HCT116 (cell line): Measurements from ENCODE around the gene OR5D14. TPM values are rescaled to one million over a fixed set of nuclear protein-coding genes. Genes with fewer than 3 reads are reported as not detected.

Experiments used
- ATAC-seq: fragments of 200-7000 bp; cut with Tn5 transposase; 2 replicates; pipeline ENCODE4 v1.9.1; 2020; ENCODE audit warnings: mild to moderate bottlenecking, moderate library complexity
- BruUV-seq: library from RNA; stranded (reverse); fragments of 400-500 nt; replicated peaks from 2 replicates; lab custom pipeline; 2021; lab: Mats Ljungman, UMichigan
- CTCF ChIA-PET: fragments of 300-600 bp; sonication (Branson Sonifier 250); formaldehyde crosslinking; loops from one replicate; lab custom pipeline; 2021; ENCODE audit warnings: antibody characterized with exemption; lab: Charles Lee
- POLR2A ChIA-PET: fragments of 300-600, 350-600 bp; sonication (Branson Sonifier 250); formaldehyde crosslinking; loops from one replicate; lab custom pipeline; 2021; ENCODE audit warnings: antibody characterized with exemption; lab: Charles Lee
- RAD21 ChIA-PET, 2 experiments: fragments of 300-600 bp; sonication (Branson Sonifier 250); formaldehyde crosslinking; loops; one replicate each; lab custom pipeline; 2023; ENCODE audit warnings: low total read pairs in 2 of 2; ENCODE audit not compliant: uncharacterized antibody in 2 of 2, unreplicated experiment in 2 of 2, low non-redundant PET in 1 of 2; lab: Charles Lee
- DNase-seq: peaks from one replicate; pipeline ENCODE4 v3.0.0-alpha.2; 2010; ENCODE audit warnings: low read depth, low spot score
- H2AFZ ChIP-seq: fragments of 200-600 bp; shearing (Covaris generic), sonication (generic); 2 replicates; pipeline ENCODE4 v1.6.1; 2017; ENCODE audit warnings: low read depth, mixed run types, mixed read lengths, antibody characterized with exemption, low read length; ENCODE audit not compliant: poor library complexity, severe bottlenecking
- H3K27ac ChIP-seq: 2 replicates; pipeline ENCODE4 v1.5.1; 2012; ENCODE audit warnings: low read depth, low read length
- H3K27me3 ChIP-seq: fragments of 200-600 bp; sonication (generic); 2 replicates; pipeline ENCODE4 v1.6.1; 2016; ENCODE audit warnings: mixed run types, low read length, mixed read lengths; ENCODE audit not compliant: insufficient read depth
- H3K36me3 ChIP-seq, 2 experiments: fragments of 200-500 bp in 1 of 2; fragments of 200-600 bp in 1 of 2; sonication (Bioruptor generic) in 1 of 2; sonication (generic) in 1 of 2; 2 replicates each; pipeline versions ENCODE4 v1.5.1 to v1.6.1; 2014 to 2016; ENCODE audit warnings: low read length in 2 of 2, inconsistent platforms in 1 of 2, mixed read lengths in 1 of 2, mixed run types in 1 of 2; ENCODE audit not compliant: insufficient read depth in 2 of 2, control insufficient read depth in 1 of 2
- H3K4me1 ChIP-seq, 2 experiments: fragments of 200-600 bp in 1 of 2; sonication (generic) in 1 of 2; 2 replicates each; pipeline versions ENCODE4 v1.5.1 to v1.6.1; 2012 to 2017; ENCODE audit warnings: low read length in 2 of 2, inconsistent platforms in 1 of 2, mild to moderate bottlenecking in 1 of 2, mixed read lengths in 1 of 2, mixed run types in 1 of 2, moderate library complexity in 1 of 2; ENCODE audit not compliant: insufficient read depth in 2 of 2, control insufficient read depth in 1 of 2
- H3K4me2 ChIP-seq: fragments of 200-600 bp; sonication (generic); 2 replicates; pipeline ENCODE4 v1.6.1; 2017; ENCODE audit warnings: mixed run types, low read length, mixed read lengths
- H3K4me3 ChIP-seq, 2 experiments: fragments of 200-600 bp in 1 of 2; sonication (generic) in 1 of 2; replicated peaks in 1 of 2; 2 replicates each; pipeline ENCODE4 v1.5.1; 2011 to 2016; ENCODE audit warnings: low read length in 2 of 2, control low read depth in 1 of 2, low read depth in 1 of 2, mild to moderate bottlenecking in 1 of 2, mixed read lengths in 1 of 2, mixed run types in 1 of 2
- H3K79me2 ChIP-seq: fragments of 200-600 bp; sonication (generic); 2 replicates; pipeline ENCODE4 v1.6.1; 2017; ENCODE audit warnings: mild to moderate bottlenecking, mixed run types, low read length, moderate library complexity, mixed read lengths; ENCODE audit not compliant: insufficient read depth
- H3K9ac ChIP-seq: fragments of 200-600 bp; sonication (generic); 2 replicates; pipeline ENCODE4 v1.6.1; 2016; ENCODE audit warnings: low read length, mixed read lengths
- H3K9me2 ChIP-seq: fragments of 200-600 bp; sonication (generic), shearing (Covaris generic); 2 replicates; pipeline ENCODE4 v1.6.1; 2017; ENCODE audit warnings: mixed run types, mild to moderate bottlenecking, moderate library complexity; ENCODE audit not compliant: insufficient read depth
- H3K9me3 ChIP-seq, 2 experiments: fragments of 200-500 bp in 1 of 2; fragments of 200-600 bp in 1 of 2; sonication (Bioruptor generic) in 1 of 2; sonication (generic) in 1 of 2; 2 replicates each; pipeline ENCODE4 v1.6.1; 2014 to 2017; ENCODE audit warnings: low read length in 2 of 2, mixed read lengths in 2 of 2, inconsistent platforms in 1 of 2, low read depth in 1 of 2, mild to moderate bottlenecking in 1 of 2, mixed run types in 1 of 2, moderate library complexity in 1 of 2; ENCODE audit not compliant: control insufficient read depth in 1 of 2, insufficient read depth in 1 of 2
- H4K20me1 ChIP-seq: fragments of 200-600 bp; sonication (generic), shearing (Covaris generic); 2 replicates; pipeline ENCODE4 v1.6.1; 2017; ENCODE audit warnings: mixed run types, mild to moderate bottlenecking, moderate library complexity; ENCODE audit not compliant: insufficient read depth
- ELF1 ChIP-seq: IDR thresholded peaks from 2 replicates; pipeline ENCODE4 v1.6.1; 2012; ENCODE audit warnings: low read depth, borderline replicate concordance
- TCF7L2 ChIP-seq: IDR thresholded peaks from 2 replicates; pipeline ENCODE4 v1.7.0; 2011; ENCODE audit warnings: borderline replicate concordance, inconsistent platforms; ENCODE audit not compliant: insufficient read depth, insufficient read length; ENCODE audit errors: extremely low read depth
- intact Hi-C: fragments of 100-400 bp; cut with micrococcal nuclease; formaldehyde crosslinking; loops from 2 replicates; pipeline ENCODE4 v1.10.0; 2022
- total RNA-seq: library from RNA; stranded (reverse); gene quantifications from one replicate; pipeline ENCODE4 v1.2.1, GENCODE V29; 2021; ENCODE audit not compliant: unreplicated experiment

Gene OR5D14
- total RNA-seq, 1 experiment from 2014 or later, result not detected

DNA sequence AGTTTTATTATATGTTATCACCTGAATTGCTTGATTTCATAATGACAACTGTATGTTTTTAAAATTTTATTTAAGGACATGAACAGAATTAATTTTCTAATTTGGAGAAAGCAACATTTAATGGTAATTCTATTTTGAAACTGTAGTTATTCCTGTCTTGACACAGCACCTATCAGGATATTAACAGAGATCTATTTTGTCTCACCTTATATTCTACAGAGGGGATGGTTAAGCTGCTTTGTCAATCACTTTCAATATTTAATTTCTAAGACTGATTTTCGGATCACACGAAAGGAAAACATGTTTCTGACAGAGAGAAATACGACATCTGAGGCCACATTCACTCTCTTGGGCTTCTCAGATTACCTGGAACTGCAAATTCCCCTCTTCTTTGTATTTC lies 43.1 kb downstream of the OR5D14 start, which contains the start of gene OR5D16:
OR5D16 (plus strand) TSS at position 301 of the 400 bp plus-strand sequence; CDS start at position 301, 0 bp downstream.
- Histone ChIP-seq H2AFZ (no peak within 1 kb of the TSS), H3K79me2 (no peaks in the 10 kb centered on the region), H3K9ac (no peak within 1 kb of the TSS), H3K9me2 (no peaks in the 10 kb centered on the region), H3K27ac (no peak within 1 kb of the TSS), H3K4me1 (no peaks in the 10 kb centered on the region), H3K9me3 (peaks cover 11 to 22% of the 10 kb centered on the region in 2 experiments; a peak in 3 of 4 replicates), H3K36me3 (no peaks in the 10 kb centered on the region), H3K4me3 (no peak within 1 kb of the TSS), H3K27me3 (no peaks in the 10 kb centered on the region), H3K4me2 (no peak within 1 kb of the TSS), H4K20me1 (no peaks in the 10 kb centered on the region)
- ATAC-seq, result no peak
- ChIA-PET RAD21 (no interaction called here), POLR2A (no interaction called here), CTCF (no interaction called here)
- TF ChIP-seq TCF7L2 (no peak), ELF1 (no peak)
- no peak for DNase-seq
- intact Hi-C loops, result no loop called here
- BruUV-seq, result no TSS peak

Other genes with a start within 250 kb of the OR5D14 start
- not detected for gene OR4C15, start 241.1 kb upstream of the OR5D14 start, total RNA-seq
- gene OR4C16, start 223.4 kb upstream of the OR5D14 start, total RNA-seq, result not detected
- not detected for gene OR4C11, start 187.9 kb upstream of the OR5D14 start, total RNA-seq
- not detected for gene OR4P4, start 160.4 kb upstream of the OR5D14 start, total RNA-seq
- not detected for gene OR4S2, start 147.2 kb upstream of the OR5D14 start, total RNA-seq
- gene OR4C6, start 133.4 kb upstream of the OR5D14 start, total RNA-seq, result not detected
- not detected for gene OR5D13, start 22.1 kb upstream of the OR5D14 start, total RNA-seq
- not detected for gene OR5L1, start 15.8 kb downstream of the OR5D14 start, total RNA-seq
- gene OR5D18, start 24.1 kb downstream of the OR5D14 start, total RNA-seq, result not detected
- not detected for gene OR5L2, start 31.7 kb downstream of the OR5D14 start, total RNA-seq
- gene OR5D16, start 43.2 kb downstream of the OR5D14 start, total RNA-seq, result not detected
- not detected for gene TRIM51, start 87.7 kb downstream of the OR5D14 start, total RNA-seq
- not detected for gene OR5W2, start 119.0 kb downstream of the OR5D14 start, total RNA-seq
- not detected for gene OR5I1, start 140.8 kb downstream of the OR5D14 start, total RNA-seq
- not detected for gene OR10AG1, start 174.4 kb downstream of the OR5D14 start, total RNA-seq
- gene OR5F1, start 199.1 kb downstream of the OR5D14 start, total RNA-seq, result not detected
- not detected for gene OR5AS1, start 232.1 kb downstream of the OR5D14 start, total RNA-seq